22Rv1 (cell line): Measurements from ENCODE around the gene PTPRR.

Experiments used
- CTCF ChIP-seq: fragments of 450-650 bp; IDR thresholded peaks from 2 replicates; pipeline ENCODE4 v1.5.1; 2017; ENCODE audit warnings: mild to moderate bottlenecking
- ZFX ChIP-seq: fragments of 450-650 bp; IDR thresholded peaks from 2 replicates; pipeline ENCODE4 v1.6.1; 2017; ENCODE audit warnings: antibody characterized with exemption, borderline replicate concordance

- no peak for TF ChIP-seq CTCF
- TF ChIP-seq ZFX, result no peak
Measured at GRCh38 chr12:70960484-70960883, 39.9 kb upstream of the PTPRR start.
